PC-3 (cell line): Measurements from ENCODE around the gene SANBR. TPM values are rescaled to one million over a fixed set of nuclear protein-coding genes. Genes with fewer than 3 reads are reported as not detected.
A peak's percentile ranks its signal among the peaks of the same experiment; 100 is the strongest.

ENCODE experiments used
- ATAC-seq: fragments of 200-7000 bp; cut with Tn5 transposase; 2 replicates; pipeline ENCODE4 v1.9.1; 2020; ENCODE audit warnings: mild to moderate bottlenecking, moderate library complexity
- BruUV-seq: library from RNA; stranded (reverse); fragments of 400-500 nt; replicated peaks from 2 replicates; lab custom pipeline; 2021; lab: Mats Ljungman, UMichigan
- CTCF ChIA-PET: fragments of 300-600 bp; sonication (Branson Sonifier 250); formaldehyde crosslinking; loops from one replicate; lab custom pipeline; 2022; ENCODE audit warnings: antibody characterized with exemption; lab: Charles Lee
- POLR2A ChIA-PET: fragments of 300-600 bp; sonication (Branson Sonifier 250); formaldehyde crosslinking; loops from one replicate; lab custom pipeline; 2022; ENCODE audit warnings: antibody characterized with exemption; ENCODE audit not compliant: unreplicated experiment; lab: Charles Lee
- DNase-seq: peaks from one replicate; pipeline ENCODE4 v3.0.0-alpha.2; 2015
- H2AFZ ChIP-seq: fragments of 300-600 bp; sonication (generic); 2 replicates; pipeline ENCODE4 v1.6.0; 2016; ENCODE audit warnings: antibody characterized with exemption, low read length
- H3F3A ChIP-seq: fragments of 300-600 bp; sonication (generic); one replicate; pipeline ENCODE4 v1.6.0; 2017; ENCODE audit warnings: antibody characterized with exemption, low read length, control low read depth, mild to moderate bottlenecking; ENCODE audit not compliant: unreplicated experiment
- H3K27ac ChIP-seq: fragments of 300-600 bp; sonication (generic); 2 replicates; pipeline ENCODE4 v1.5.1; 2016; ENCODE audit warnings: mild to moderate bottlenecking, low read length
- H3K27me3 ChIP-seq: fragments of 300-600 bp; sonication (generic); 2 replicates; pipeline ENCODE4 v1.6.1; 2016; ENCODE audit warnings: low read length, mixed read lengths
- H3K36me3 ChIP-seq: fragments of 300-600 bp; sonication (generic); 2 replicates; pipeline ENCODE4 v1.6.1; 2016; ENCODE audit warnings: low read depth, mixed run types, low read length, mixed read lengths
- H3K4me1 ChIP-seq: fragments of 300-600 bp; sonication (generic); 2 replicates; pipeline ENCODE4 v1.5.1; 2016; ENCODE audit warnings: low read length; ENCODE audit not compliant: insufficient read depth
- H3K4me2 ChIP-seq: fragments of 300-600 bp; sonication (generic); 2 replicates; pipeline ENCODE4 v1.6.0; 2016; ENCODE audit warnings: low read length
- H3K4me3 ChIP-seq: fragments of 300-600 bp; sonication (generic); 2 replicates; pipeline ENCODE4 v1.5.1; 2016; ENCODE audit warnings: mild to moderate bottlenecking, low read length, mixed read lengths
- H3K79me2 ChIP-seq: fragments of 300-600 bp; sonication (generic); 2 replicates; pipeline ENCODE4 v1.6.1; 2017; ENCODE audit warnings: low read length, mixed read lengths
- H3K9ac ChIP-seq: fragments of 300-600 bp; sonication (generic); 2 replicates; pipeline ENCODE4 v1.6.0; 2016; ENCODE audit warnings: mild to moderate bottlenecking, low read length
- H3K9me2 ChIP-seq: fragments of 300-600 bp; sonication (generic); replicated peaks from 2 replicates; pipeline ENCODE4 v1.6.1; 2016; ENCODE audit warnings: mixed run types, low read length, mixed read lengths
- H3K9me3 ChIP-seq: fragments of 300-600 bp; sonication (generic); 2 replicates; pipeline ENCODE4 v1.6.1; 2016; ENCODE audit warnings: low read length, mixed read lengths
- H4K20me1 ChIP-seq: fragments of 300-600 bp; sonication (generic); 2 replicates; pipeline ENCODE4 v1.6.1; 2016; ENCODE audit warnings: low read length, mixed read lengths
- CTCF ChIP-seq: fragments of 300-600 bp; sonication (generic); conservative IDR thresholded peaks from 2 replicates; pipeline ENCODE4 v1.5.1; 2017; ENCODE audit warnings: antibody characterized with exemption, low read depth, mild to moderate bottlenecking, low read length
- EZH2 ChIP-seq: fragments of 300-600 bp; sonication (generic); IDR thresholded peaks from one replicate; pipeline ENCODE4 v1.6.1; 2017; ENCODE audit warnings: antibody characterized with exemption, mild to moderate bottlenecking, low read length; ENCODE audit not compliant: unreplicated experiment
- EZH2phosphoT487 ChIP-seq: fragments of 300-600 bp; sonication (generic); IDR thresholded peaks from 2 replicates; pipeline ENCODE4 v1.6.1; 2018; ENCODE audit warnings: mild to moderate bottlenecking, antibody characterized with exemption, low read length, borderline replicate concordance
- intact Hi-C: fragments of 100-400 bp; cut with micrococcal nuclease; formaldehyde crosslinking; loops from 2 replicates; pipeline ENCODE4 v1.9.0; 2023
- total RNA-seq: library from RNA; depleted of rRNA; stranded (reverse); fragments of >200 nt; gene quantifications from 2 replicates; pipeline ENCODE4 v1.2.3, GENCODE V29; 2014

SANBR gene
- total RNA-seq, 1 experiment from 2014 or later, result 4.8 TPM

- DNase-seq (no peak), ATAC-seq (no peak)
- no peak overlapping the region for H3K4me2 ChIP-seq
- no peak overlapping the region for H3K4me3 ChIP-seq
- H3K9me2 ChIP-seq, result no peaks in the 10 kb centered on the region
- intact Hi-C loops, result no loop called here
- no peak overlapping the region for H3K27ac ChIP-seq
- no peaks in the 10 kb centered on the region for H3K79me2 ChIP-seq
- no peaks in the 10 kb centered on the region for H3K27me3 ChIP-seq
- H4K20me1 ChIP-seq, result no peaks in the 10 kb centered on the region
- BruUV-seq, result no TSS peak
- H3K9me3 ChIP-seq, result no peaks in the 10 kb centered on the region
- H3K4me1 ChIP-seq, result no peaks in the 10 kb centered on the region
- H3K36me3 ChIP-seq, result no peaks in the 10 kb centered on the region
- H3K9ac ChIP-seq, result no peak overlapping the region
- TF ChIP-seq CTCF (no peak), EZH2phosphoT487 (no peak), EZH2 (no peak)
- CTCF ChIA-PET, result no interaction called here
- H2AFZ ChIP-seq, result no peak overlapping the region
- H3F3A ChIP-seq, result no peaks in the 10 kb centered on the region
- POLR2A ChIA-PET, result no interaction called here
Measured at GRCh38 chr2:61100801-61101200, 35.1 kb downstream of the SANBR start.

GRCh38 chr2:61109291-61109690 lies 43.6 kb downstream of the SANBR start:
- peaks cover 14% of the 10 kb centered on the region; the same call in 1 of the 2 replicates for H3K36me3 ChIP-seq
- H3K27me3 ChIP-seq, result no peaks in the 10 kb centered on the region
- 0 out of 2 replicates have a peak, but pooled peaks cover 11% of the 10 kb centered on the region for H3K9me3 ChIP-seq
- no peaks in the 10 kb centered on the region for H3K9me2 ChIP-seq
- no peaks in the 10 kb centered on the region for H4K20me1 ChIP-seq
- CTCF ChIA-PET, result no interaction called here
- ATAC-seq, result peak; percentile 59
- H3K4me1 ChIP-seq, result peaks cover 12% of the 10 kb centered on the region
- intact Hi-C loops, result no loop called here
- H3K9ac ChIP-seq, result no peak overlapping the region
- TF ChIP-seq CTCF, result no peak
- no peak for TF ChIP-seq EZH2phosphoT487
- TF ChIP-seq EZH2, result no peak
- BruUV-seq, result no TSS peak
- no peak overlapping the region for H2AFZ ChIP-seq
- H3F3A ChIP-seq, result no peaks in the 10 kb centered on the region
- H3K27ac ChIP-seq, result no peak overlapping the region
- peak; percentile 52 for DNase-seq
- no peak overlapping the region for H3K4me2 ChIP-seq
- no peak overlapping the region for H3K4me3 ChIP-seq
- no peaks in the 10 kb centered on the region for H3K79me2 ChIP-seq
- POLR2A ChIA-PET, result no interaction called here

- H3K27ac ChIP-seq, result no peak overlapping the region
- no peak overlapping the region for H3K4me2 ChIP-seq
- TF ChIP-seq EZH2 (no peak), CTCF (no peak), EZH2phosphoT487 (no peak)
- H3K79me2 ChIP-seq, result no peaks in the 10 kb centered on the region
- H3K9me2 ChIP-seq, result no peaks in the 10 kb centered on the region
- CTCF ChIA-PET, result no interaction called here
- H3K4me3 ChIP-seq, result no peak overlapping the region
- no peaks in the 10 kb centered on the region for H3F3A ChIP-seq
- intact Hi-C loops, result no loop called here
- no peaks in the 10 kb centered on the region for H3K27me3 ChIP-seq
- DNase-seq, result no peak
- POLR2A ChIA-PET, result no interaction called here
- peaks cover 12% of the 10 kb centered on the region for H3K4me1 ChIP-seq
- H3K9ac ChIP-seq, result no peak overlapping the region
- no peak for ATAC-seq
- no peak overlapping the region for H2AFZ ChIP-seq
- BruUV-seq, result no TSS peak
- no peaks in the 10 kb centered on the region for H4K20me1 ChIP-seq
- H3K36me3 ChIP-seq, result peaks cover 14% of the 10 kb centered on the region; the same call in 1 of the 2 replicates
- H3K9me3 ChIP-seq, result 0 out of 2 replicates have a peak, but pooled peaks cover 11% of the 10 kb centered on the region
Measured at GRCh38 chr2:61111708-61112107, 46.0 kb downstream of the SANBR start.
